ENCODE results near the gene DCAF4.

DNA sequence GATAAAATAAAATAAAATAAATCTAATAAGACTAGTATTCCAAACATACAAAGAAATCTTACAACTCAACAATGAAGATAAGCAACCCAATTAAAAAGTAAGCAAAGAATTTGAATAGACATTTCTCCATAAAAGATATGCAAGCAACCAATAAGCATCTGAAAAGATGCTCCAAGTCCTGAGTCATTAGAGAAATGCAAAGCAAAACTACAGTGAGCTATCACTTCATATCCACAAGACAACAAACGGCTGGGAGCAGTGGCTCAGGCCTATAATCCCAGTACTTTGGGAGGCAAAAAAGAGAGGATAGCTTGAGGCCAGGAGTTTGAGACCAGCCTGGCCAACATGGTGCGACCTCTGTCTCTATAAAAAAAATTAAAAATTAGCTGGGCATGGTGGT is 73.8 kb downstream of the DCAF4 start:
- no peak for TF ChIP-seq EZH2 (IDR thresholded peaks at IDR 0.05; ENCODE audit: low read length, missing control alignments)
- TF ChIP-seq, protein P1, sequence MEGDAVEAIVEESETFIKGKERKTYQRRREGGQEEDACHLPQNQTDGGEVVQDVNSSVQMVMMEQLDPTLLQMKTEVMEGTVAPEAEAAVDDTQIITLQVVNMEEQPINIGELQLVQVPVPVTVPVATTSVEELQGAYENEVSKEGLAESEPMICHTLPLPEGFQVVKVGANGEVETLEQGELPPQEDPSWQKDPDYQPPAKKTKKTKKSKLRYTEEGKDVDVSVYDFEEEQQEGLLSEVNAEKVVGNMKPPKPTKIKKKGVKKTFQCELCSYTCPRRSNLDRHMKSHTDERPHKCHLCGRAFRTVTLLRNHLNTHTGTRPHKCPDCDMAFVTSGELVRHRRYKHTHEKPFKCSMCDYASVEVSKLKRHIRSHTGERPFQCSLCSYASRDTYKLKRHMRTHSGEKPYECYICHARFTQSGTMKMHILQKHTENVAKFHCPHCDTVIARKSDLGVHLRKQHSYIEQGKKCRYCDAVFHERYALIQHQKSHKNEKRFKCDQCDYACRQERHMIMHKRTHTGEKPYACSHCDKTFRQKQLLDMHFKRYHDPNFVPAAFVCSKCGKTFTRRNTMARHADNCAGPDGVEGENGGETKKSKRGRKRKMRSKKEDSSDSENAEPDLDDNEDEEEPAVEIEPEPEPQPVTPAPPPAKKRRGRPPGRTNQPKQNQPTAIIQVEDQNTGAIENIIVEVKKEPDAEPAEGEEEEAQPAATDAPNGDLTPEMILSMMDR (conservative IDR thresholded peaks at IDR 0.05 in 1 of 2, IDR thresholded peaks at IDR 0.05 in 1 of 2; ENCODE audit: low read depth in 1 of 2, low read length in 2 of 2): no peak
